HepG2 (cell line): ENCODE data around the gene GRK6. TPM values are rescaled to one million over a fixed set of nuclear protein-coding genes. Genes with fewer than 3 reads are reported as not detected.
A peak's percentile ranks its signal among the peaks of the same experiment; 100 is the strongest.

Source experiments
- ELF4 ChIP-seq: sonication (generic); formaldehyde crosslinking; IDR thresholded peaks from 2 replicates; pipeline ENCODE4 v1.5.0; 2020; ENCODE audit warnings: missing genetic modification reagents, mild to moderate bottlenecking, moderate library complexity, borderline replicate concordance
- FOXK1 ChIP-seq: sonication (generic); formaldehyde crosslinking; IDR thresholded peaks from 2 replicates; pipeline ENCODE4 v1.4.0; 2020; ENCODE audit warnings: low read depth, missing genetic modification reagents, borderline replicate concordance
- FOXO4 ChIP-seq: sonication (generic); formaldehyde crosslinking; conservative IDR thresholded peaks from 2 replicates; pipeline ENCODE4 v1.8.1; 2023; ENCODE audit warnings: missing genetic modification reagents
- HES4 ChIP-seq: sonication (generic); formaldehyde crosslinking; IDR thresholded peaks from 2 replicates; pipeline ENCODE4 v1.9.0; 2021; ENCODE audit warnings: mild to moderate bottlenecking, missing genetic modification reagents, borderline replicate concordance
- HNF4A ChIP-seq: sonication (generic); formaldehyde crosslinking; IDR thresholded peaks from 2 replicates; pipeline ENCODE4 v1.4.0; 2020; ENCODE audit warnings: missing genetic modification reagents
- KLF9 ChIP-seq: IDR thresholded peaks from 2 replicates; pipeline ENCODE4 v1.6.1; 2016; ENCODE audit warnings: low read depth
- MLXIP ChIP-seq: sonication (generic); formaldehyde crosslinking; IDR thresholded peaks from 2 replicates; pipeline ENCODE4 v1.9.0; 2021; ENCODE audit warnings: missing genetic modification reagents, borderline replicate concordance
- PHF8 ChIP-seq: sonication (generic); formaldehyde crosslinking; IDR thresholded peaks from 2 replicates; pipeline ENCODE4 v1.5.0; 2020; ENCODE audit warnings: missing genetic modification reagents
- RAD21 ChIP-seq: fragments of 450-650 bp; formaldehyde crosslinking; IDR thresholded peaks from 2 replicates; pipeline ENCODE4 v1.5.0; 2020; ENCODE audit warnings: mild to moderate bottlenecking
- RNF219 ChIP-seq: sonication (generic); formaldehyde crosslinking; IDR thresholded peaks from 2 replicates; pipeline ENCODE4 v1.5.0; 2020; ENCODE audit warnings: mild to moderate bottlenecking, missing genetic modification reagents
- RORA ChIP-seq: sonication (generic); formaldehyde crosslinking; IDR thresholded peaks from 2 replicates; pipeline ENCODE4 v1.5.0; 2020; ENCODE audit warnings: mild to moderate bottlenecking, missing genetic modification reagents, moderate library complexity
- SPEN ChIP-seq: sonication (generic); formaldehyde crosslinking; IDR thresholded peaks from 2 replicates; pipeline ENCODE4 v1.5.1; 2020; ENCODE audit warnings: low read depth, mild to moderate bottlenecking, missing genetic modification reagents
- USF2 ChIP-seq, 2 experiments: sonication (generic) in 1 of 2; formaldehyde crosslinking in 1 of 2; IDR thresholded peaks; 2 replicates each; pipeline versions ENCODE4 v1.5.1 to v1.6.1; 2011 to 2020; ENCODE audit warnings: borderline replicate concordance in 1 of 2, low read depth in 1 of 2, low read length in 1 of 2, mild to moderate bottlenecking in 1 of 2, missing genetic modification reagents in 1 of 2, moderate library complexity in 1 of 2
- XRCC5 ChIP-seq: fragments of 200-400 bp; formaldehyde crosslinking; optimal IDR thresholded peaks from 2 replicates; pipeline ENCODE3; 2017; ENCODE audit warnings: mild to moderate bottlenecking, low read length
- ZNF12 ChIP-seq: sonication (generic); formaldehyde crosslinking; IDR thresholded peaks from 2 replicates; pipeline ENCODE4 v1.5.0; 2020; ENCODE audit warnings: missing genetic modification reagents
- ZNF547 ChIP-seq: sonication (generic); formaldehyde crosslinking; IDR thresholded peaks from 2 replicates; pipeline ENCODE4 v1.5.1; 2020; ENCODE audit warnings: mild to moderate bottlenecking, missing genetic modification reagents
- ZNF577 ChIP-seq: sonication (generic); formaldehyde crosslinking; IDR thresholded peaks from 2 replicates; pipeline ENCODE4 v1.4.0; 2020; ENCODE audit warnings: mild to moderate bottlenecking, low read depth, missing genetic modification reagents, borderline replicate concordance
- ZNF784 ChIP-seq: sonication (generic); formaldehyde crosslinking; IDR thresholded peaks from 2 replicates; pipeline ENCODE4 v1.5.1; 2020; ENCODE audit warnings: missing genetic modification reagents, mild to moderate bottlenecking, borderline replicate concordance
- polyA plus RNA-seq, 8 experiments: library from polyadenylated mRNA; depleted of rRNA in 3 of 8; stranded (reverse) in 7 of 8; unstranded in 1 of 8; fragments of >200 nt; fragmentation: Illumina TruSeq in 4 of 8; extraction: Trizol in 4 of 8; gene quantifications; 2 replicates each; pipeline versions ENCODE4 v1.2.1 to v1.2.3, GENCODE V29; 2011 to 2016; ENCODE audit warnings: low read depth in 4 of 8, missing spikeins in 1 of 8, mixed read lengths in 1 of 8; ENCODE audit not compliant: insufficient read depth in 1 of 8
- total RNA-seq, 5 experiments: library from RNA; depleted of rRNA; stranded (reverse); fragments of >200 nt; fragmentation: Illumina TruSeq; extraction: Trizol; gene quantifications; 2 replicates each; pipeline ENCODE4 v1.2.3, GENCODE V29; 2016; ENCODE audit warnings: low read depth in 1 of 5

GRK6 gene
- total and polyA plus RNA-seq, 2 of the 13 experiments (the other 11 are each of a cell fraction or from before 2014, with no cell fraction given), result 13.2 to 19.9 TPM

GRCh38 chr5:177377851-177378776 lies 48.4 kb upstream of the GRK6 start (continued):
- no peak for TF ChIP-seq RNF219 (CRISPR knock-in tag)
- TF ChIP-seq HES4 (CRISPR knock-in tag), result 0 out of 2 replicates have a peak, but pooled peaks have one; percentile 20
- no peak for TF ChIP-seq ZNF784
- TF ChIP-seq ZNF577 (CRISPR knock-in tag), result no peak
- 0 out of 2 replicates have a peak, but pooled peaks have one; percentile 1 for TF ChIP-seq KLF9 (CRISPR knock-in tag)
- no peak for TF ChIP-seq ZNF12 (CRISPR knock-in tag)
- TF ChIP-seq HNF4A, result no peak
- no peak for TF ChIP-seq RAD21 (CRISPR knock-in tag)
- TF ChIP-seq FOXO4, result no peak
- TF ChIP-seq MLXIP (CRISPR knock-in tag), result no peak
- TF ChIP-seq ELF4 (CRISPR knock-in tag), result no peak
- no peak for TF ChIP-seq PHF8 (CRISPR knock-in tag)
- TF ChIP-seq XRCC5, result peak; percentile 13
- no peak for TF ChIP-seq USF2 (IDR thresholded peaks at IDR 0.05; ENCODE audit: low read depth, low read length)
- no peak for TF ChIP-seq USF2 (CRISPR knock-in tag; IDR thresholded peaks at IDR 0.05; ENCODE audit: borderline replicate concordance)
- no peak for TF ChIP-seq RORA
- TF ChIP-seq ZNF547 (CRISPR knock-in tag), result no peak
- no peak for TF ChIP-seq FOXK1 (CRISPR knock-in tag)
- TF ChIP-seq SPEN (CRISPR knock-in tag), result no peak
